Adrenal gland (tissue), 5 donors: ENCODE data around the gene TNFSF8.

Source experiments
- POLR2A ChIP-seq, 2 donors: fragments of 450-650 bp; IDR thresholded peaks; one replicate each; pipeline ENCODE4 v1.6.1; 2017; ENCODE audit warnings: antibody characterized with exemption in 2 of 2, mild to moderate bottlenecking in 2 of 2, moderate library complexity in 1 of 2
- TF ChIP-seq, protein P1 (sequence below), 6 experiments: fragments of 450-650 bp in 4 of 6; fragments of 200-600 bp in 2 of 6; sonication (generic) in 1 of 6; IDR thresholded peaks; 1 replicate in 5 of 6; 2 replicates in 1 of 6; pipeline versions ENCODE4 v1.5.1 to v1.8.0; 2016 to 2021; ENCODE audit warnings: antibody characterized with exemption in 6 of 6, mild to moderate bottlenecking in 2 of 6, moderate library complexity in 1 of 6
- donor health status: DM: no; HTN: no; CAD: no.

DNA sequence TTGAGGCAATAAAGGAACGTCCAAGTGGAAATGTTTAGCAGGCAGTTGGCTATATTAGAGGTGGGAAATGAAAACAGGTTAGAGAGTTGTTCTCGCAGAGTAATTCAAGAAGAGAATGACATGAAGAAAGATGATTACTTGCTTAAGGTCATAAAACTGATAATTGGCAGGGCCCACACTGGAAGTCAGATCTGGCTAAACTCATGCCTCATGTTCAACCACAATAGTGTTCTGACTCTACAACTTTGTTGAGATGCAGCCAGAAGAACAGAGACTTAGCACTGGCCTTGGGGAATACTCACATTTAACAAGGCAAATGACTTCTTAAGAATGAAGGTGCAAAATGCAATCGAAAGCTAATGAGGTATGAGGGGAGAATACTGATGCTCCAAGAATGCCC, 27.2 kb upstream of the TNFSF8 start:
- TF ChIP-seq, protein P1, sequence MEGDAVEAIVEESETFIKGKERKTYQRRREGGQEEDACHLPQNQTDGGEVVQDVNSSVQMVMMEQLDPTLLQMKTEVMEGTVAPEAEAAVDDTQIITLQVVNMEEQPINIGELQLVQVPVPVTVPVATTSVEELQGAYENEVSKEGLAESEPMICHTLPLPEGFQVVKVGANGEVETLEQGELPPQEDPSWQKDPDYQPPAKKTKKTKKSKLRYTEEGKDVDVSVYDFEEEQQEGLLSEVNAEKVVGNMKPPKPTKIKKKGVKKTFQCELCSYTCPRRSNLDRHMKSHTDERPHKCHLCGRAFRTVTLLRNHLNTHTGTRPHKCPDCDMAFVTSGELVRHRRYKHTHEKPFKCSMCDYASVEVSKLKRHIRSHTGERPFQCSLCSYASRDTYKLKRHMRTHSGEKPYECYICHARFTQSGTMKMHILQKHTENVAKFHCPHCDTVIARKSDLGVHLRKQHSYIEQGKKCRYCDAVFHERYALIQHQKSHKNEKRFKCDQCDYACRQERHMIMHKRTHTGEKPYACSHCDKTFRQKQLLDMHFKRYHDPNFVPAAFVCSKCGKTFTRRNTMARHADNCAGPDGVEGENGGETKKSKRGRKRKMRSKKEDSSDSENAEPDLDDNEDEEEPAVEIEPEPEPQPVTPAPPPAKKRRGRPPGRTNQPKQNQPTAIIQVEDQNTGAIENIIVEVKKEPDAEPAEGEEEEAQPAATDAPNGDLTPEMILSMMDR (IDR thresholded peaks at IDR 0.05) = no peak
- no peak for TF ChIP-seq POLR2A (IDR thresholded peaks at IDR 0.05)
